ENCODE data around the gene INHA. TPM values are rescaled to one million over a fixed set of nuclear protein-coding genes. Genes with fewer than 3 reads are reported as not detected.
A peak's percentile ranks its signal among the peaks of the same experiment; 100 is the strongest.

The INHA gene
- total RNA-seq, 1 experiment from 2014 or later: 1.5 TPM

DNA sequence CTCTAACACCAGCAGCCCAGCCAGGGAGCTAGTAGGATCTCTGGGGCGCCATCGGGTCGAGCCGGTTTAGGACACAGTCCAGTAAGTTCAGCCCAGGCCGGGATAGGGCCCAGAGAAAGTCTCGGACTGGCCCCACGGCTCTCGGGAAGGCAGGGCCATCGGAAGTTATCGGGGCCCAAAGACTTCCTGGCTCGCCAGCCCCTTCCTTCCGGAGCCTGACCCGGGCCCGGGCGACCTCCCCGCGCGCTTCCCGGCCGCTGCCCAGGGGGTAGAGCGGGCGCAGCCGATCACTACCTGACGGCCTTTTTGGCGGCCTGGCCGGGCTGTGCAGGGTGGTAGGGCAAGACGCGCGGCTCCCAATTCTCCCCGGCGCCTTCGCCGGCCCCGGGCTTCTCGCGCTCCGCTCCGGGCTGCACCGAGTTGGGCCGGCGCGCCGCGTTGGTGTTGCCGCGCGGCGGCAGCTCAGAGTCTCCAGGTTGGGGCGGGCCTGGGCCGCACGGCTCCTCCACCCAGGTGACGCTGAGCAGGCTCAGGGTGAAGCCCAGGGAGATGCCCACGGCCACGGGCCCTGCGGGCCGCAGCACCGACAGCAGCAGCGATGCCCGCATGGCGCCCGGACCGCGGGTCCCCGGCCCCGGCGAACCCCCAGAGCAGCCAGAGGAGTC, 29.0 kb upstream of the INHA start:
- Histone ChIP-seq H3K4me3 (ENCODE audit: low read length) (peak overlapping the region; percentile 91), H3K4me2 (ENCODE audit: low read length) (peak overlapping the region; percentile 92), H3K27me3 (ENCODE audit: low read length) (no peaks in the 10 kb centered on the region), H3F3A (ENCODE audit: low read length, unreplicated experiment) (no peaks in the 10 kb centered on the region), H3K36me3 (ENCODE audit: low read depth, low read length) (peaks cover 13% of the 10 kb centered on the region), H3K9me2 (replicated peaks; ENCODE audit: low read length) (no peaks in the 10 kb centered on the region), H3K4me1 (ENCODE audit: insufficient read depth, low read length) (peaks cover 7% of the 10 kb centered on the region; the same call in 1 of the 2 replicates), H2AFZ (ENCODE audit: low read length) (peak overlapping the region; percentile 85), H3K9ac (ENCODE audit: low read length) (peak overlapping the region; percentile 86), H4K20me1 (ENCODE audit: low read length) (no peaks in the 10 kb centered on the region), H3K27ac (ENCODE audit: low read length) (peak overlapping the region; percentile 56), H3K9me3 (ENCODE audit: low read length) (no peaks in the 10 kb centered on the region), H3K79me2 (ENCODE audit: low read length) (peaks cover 14% of the 10 kb centered on the region)
- DNase-seq (peak; percentile 50), ATAC-seq (peak; percentile 48)
- intact Hi-C loops (cut with micrococcal nuclease): loop anchor here (1.0 kb wide), 3 partner anchors 54 to 146 kb away; partner anchors contain the start of gene STK11IP
- no peak for TF ChIP-seq EZH2phosphoT487 (IDR thresholded peaks at IDR 0.05; ENCODE audit: borderline replicate concordance, low read length)
- ChIA-PET POLR2A (ENCODE audit: unreplicated experiment) (interaction anchor here (0.6 to 1.0 kb wide), 2 partner anchors 54 to 425 kb away, joined by 3 to 4 read pairs; partner anchors contain the start of gene STK11IP), CTCF (interaction anchor here (0.6 kb wide), 2 partner anchors 9 to 145 kb away, joined by 3 to 5 read pairs; no protein-coding TSS in a partner anchor)
- BruUV-seq (replicated peaks): no TSS peak

DNA sequence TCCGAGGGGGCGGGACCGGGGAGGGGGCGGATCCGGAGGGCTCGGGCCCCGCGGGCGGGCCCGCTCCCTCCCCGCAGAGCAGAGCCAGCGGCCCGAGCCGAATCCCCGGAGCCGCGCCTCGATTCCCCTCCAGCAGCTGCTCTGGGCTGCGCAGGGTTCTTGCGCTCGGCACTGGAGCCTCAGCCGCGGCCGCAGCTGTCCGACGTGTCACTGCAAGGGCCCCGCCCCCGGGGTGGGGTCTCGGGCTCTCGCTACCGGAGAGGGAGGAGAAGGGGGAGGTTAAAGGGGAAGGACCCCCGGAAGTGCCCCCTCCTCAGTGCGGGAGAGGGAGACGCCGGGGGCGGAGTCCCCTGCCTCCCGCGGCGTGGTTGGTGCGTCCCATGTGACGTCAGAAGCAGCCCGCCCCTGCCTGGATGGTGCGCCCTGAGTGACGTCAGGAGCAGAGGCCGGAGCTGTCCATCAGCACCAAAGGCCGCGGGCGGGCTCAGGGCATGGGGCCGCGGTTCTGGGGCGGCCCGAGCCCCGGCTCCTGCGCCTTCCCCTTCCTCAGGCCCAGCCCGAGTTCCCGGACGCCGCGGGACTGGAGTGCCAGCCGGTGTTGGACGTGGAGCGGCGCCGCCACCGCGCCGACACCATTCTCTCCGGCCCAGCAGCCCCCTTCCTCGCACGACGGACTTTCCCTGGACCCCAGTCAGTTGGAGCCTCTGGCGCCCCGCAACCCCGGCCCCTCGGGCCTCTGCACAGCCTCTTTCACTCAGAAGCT, 28.3 kb upstream of the INHA start, which contains the start of the genes CHPF and TMEM198:
CHPF (minus strand) TSS at position 214 of the 763 bp plus-strand sequence. CDS start 271 bp downstream, outside the sequence.
TMEM198 (plus strand) TSS at position 433 of the 763 bp plus-strand sequence. CDS start 700 bp downstream, outside the sequence.
- CTCF ChIA-PET: interaction anchor here (0.6 kb wide), 1 partner anchor 145 kb away, joined by 5 read pairs; no protein-coding TSS in a partner anchor
- peak within 1 kb of the TSS; percentile 86 for H3K9ac ChIP-seq (ENCODE audit: low read length)
- peaks cover 13% of the 10 kb centered on the region for H3K36me3 ChIP-seq (ENCODE audit: low read depth, low read length)
- H3K79me2 ChIP-seq (ENCODE audit: low read length): peaks cover 14% of the 10 kb centered on the region
- no TSS peak for BruUV-seq (replicated peaks)
- H3K9me3 ChIP-seq (ENCODE audit: low read length): no peaks in the 10 kb centered on the region
- H3K4me3 ChIP-seq (ENCODE audit: low read length): peak within 1 kb of the TSS; percentile 91
- ATAC-seq: peak; percentile 78
- peak within 1 kb of the TSS; percentile 92 for H3K4me2 ChIP-seq (ENCODE audit: low read length)
- no peaks in the 10 kb centered on the region for H3K9me2 ChIP-seq (replicated peaks; ENCODE audit: low read length)
- DNase-seq: peak; percentile 98
- peaks cover 7% of the 10 kb centered on the region; the same call in 1 of the 2 replicates for H3K4me1 ChIP-seq (ENCODE audit: insufficient read depth, low read length)
- H3K27me3 ChIP-seq (ENCODE audit: low read length): no peaks in the 10 kb centered on the region
- no peaks in the 10 kb centered on the region for H3F3A ChIP-seq (ENCODE audit: low read length, unreplicated experiment)
- H3K27ac ChIP-seq (ENCODE audit: low read length): peak within 1 kb of the TSS; percentile 56
- POLR2A ChIA-PET (ENCODE audit: unreplicated experiment): interaction anchor here (0.6 to 1.0 kb wide), 2 partner anchors 54 to 425 kb away, joined by 3 to 4 read pairs; partner anchors contain the start of gene STK11IP
- peak within 1 kb of the TSS; percentile 85 for H2AFZ ChIP-seq (ENCODE audit: low read length)
- intact Hi-C loops (cut with micrococcal nuclease): loop anchor here (1.0 kb wide), 3 partner anchors 54 to 146 kb away; partner anchors contain the start of gene STK11IP
- no peaks in the 10 kb centered on the region for H4K20me1 ChIP-seq (ENCODE audit: low read length)
- TF ChIP-seq EZH2 (IDR thresholded peaks at IDR 0.05; ENCODE audit: low read length, unreplicated experiment) (no peak), EZH2phosphoT487 (IDR thresholded peaks at IDR 0.05; ENCODE audit: borderline replicate concordance, low read length) (no peak)
- TF ChIP-seq, protein P1, sequence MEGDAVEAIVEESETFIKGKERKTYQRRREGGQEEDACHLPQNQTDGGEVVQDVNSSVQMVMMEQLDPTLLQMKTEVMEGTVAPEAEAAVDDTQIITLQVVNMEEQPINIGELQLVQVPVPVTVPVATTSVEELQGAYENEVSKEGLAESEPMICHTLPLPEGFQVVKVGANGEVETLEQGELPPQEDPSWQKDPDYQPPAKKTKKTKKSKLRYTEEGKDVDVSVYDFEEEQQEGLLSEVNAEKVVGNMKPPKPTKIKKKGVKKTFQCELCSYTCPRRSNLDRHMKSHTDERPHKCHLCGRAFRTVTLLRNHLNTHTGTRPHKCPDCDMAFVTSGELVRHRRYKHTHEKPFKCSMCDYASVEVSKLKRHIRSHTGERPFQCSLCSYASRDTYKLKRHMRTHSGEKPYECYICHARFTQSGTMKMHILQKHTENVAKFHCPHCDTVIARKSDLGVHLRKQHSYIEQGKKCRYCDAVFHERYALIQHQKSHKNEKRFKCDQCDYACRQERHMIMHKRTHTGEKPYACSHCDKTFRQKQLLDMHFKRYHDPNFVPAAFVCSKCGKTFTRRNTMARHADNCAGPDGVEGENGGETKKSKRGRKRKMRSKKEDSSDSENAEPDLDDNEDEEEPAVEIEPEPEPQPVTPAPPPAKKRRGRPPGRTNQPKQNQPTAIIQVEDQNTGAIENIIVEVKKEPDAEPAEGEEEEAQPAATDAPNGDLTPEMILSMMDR (conservative IDR thresholded peaks at IDR 0.05; ENCODE audit: low read depth, low read length): no peak

DNA sequence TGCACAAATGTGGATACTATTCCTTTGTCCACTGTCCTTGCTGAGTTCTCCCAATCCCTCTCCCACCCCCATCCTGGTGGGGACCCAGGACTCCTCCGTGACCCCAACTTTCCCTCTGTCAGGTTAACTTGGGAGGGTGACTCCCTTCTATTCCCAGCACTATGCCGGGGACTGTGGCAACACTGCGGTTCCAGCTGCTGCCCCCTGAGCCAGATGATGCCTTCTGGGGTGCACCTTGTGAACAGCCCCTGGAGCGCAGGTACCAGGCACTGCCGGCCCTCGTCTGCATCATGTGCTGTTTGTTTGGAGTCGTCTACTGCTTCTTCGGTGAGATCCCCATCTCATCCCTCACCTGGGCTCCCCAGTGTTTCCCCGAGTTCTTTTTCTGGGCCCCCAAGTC, 27.5 kb upstream of the INHA start:
- intact Hi-C loops (cut with micrococcal nuclease): no loop called here
- ATAC-seq: no peak
- no peaks in the 10 kb centered on the region for H3K9me3 ChIP-seq (ENCODE audit: low read length)

More for the DNA sequence above, 27.5 kb upstream of the INHA start:
- DNase-seq: no peak
- peaks cover 14% of the 10 kb centered on the region for H3K79me2 ChIP-seq (ENCODE audit: low read length)
- H3K4me3 ChIP-seq (ENCODE audit: low read length): no peak overlapping the region
- peaks cover 10% of the 10 kb centered on the region for H3K36me3 ChIP-seq (ENCODE audit: low read depth, low read length)
- CTCF ChIA-PET: no interaction called here
- POLR2A ChIA-PET (ENCODE audit: unreplicated experiment): no interaction called here
- TF ChIP-seq, protein P1 (conservative IDR thresholded peaks at IDR 0.05; ENCODE audit: low read depth, low read length): no peak
- TF ChIP-seq EZH2phosphoT487 (IDR thresholded peaks at IDR 0.05; ENCODE audit: borderline replicate concordance, low read length): no peak
- no peak for TF ChIP-seq EZH2 (IDR thresholded peaks at IDR 0.05; ENCODE audit: low read length, unreplicated experiment)
- peaks cover 7% of the 10 kb centered on the region; the same call in 1 of the 2 replicates for H3K4me1 ChIP-seq (ENCODE audit: insufficient read depth, low read length)
- BruUV-seq (replicated peaks): no TSS peak
- H3K27ac ChIP-seq (ENCODE audit: low read length): no peak overlapping the region
- H3K27me3 ChIP-seq (ENCODE audit: low read length): no peaks in the 10 kb centered on the region
- no peak overlapping the region for H2AFZ ChIP-seq (ENCODE audit: low read length)
- no peak overlapping the region for H3K9ac ChIP-seq (ENCODE audit: low read length)
- no peaks in the 10 kb centered on the region for H3F3A ChIP-seq (ENCODE audit: low read length, unreplicated experiment)
- peak overlapping the region; percentile 92; the same call in 1 of the 2 replicates for H3K4me2 ChIP-seq (ENCODE audit: low read length)
- H3K9me2 ChIP-seq (replicated peaks; ENCODE audit: low read length): no peaks in the 10 kb centered on the region
- H4K20me1 ChIP-seq (ENCODE audit: low read length): no peaks in the 10 kb centered on the region
